ENCODE measurements around the gene HMGCS1.
"Not testable (repeated sequence)": the region's sequence is repeated elsewhere in the genome, so short reads cannot be mapped to it uniquely, and the experiment has no call there.

HMGCS1 gene

GRCh38 chr5:43313035-43313853 is at the start of gene HMGCS1:
Gene HMGCS1, minus strand, starts transcription at chr5:43313412. Its CDS starts 14,447 bp downstream, at chr5:43298965.
- peak; percentile 100 for DNase-seq (ENCODE audit: low read depth, low spot score)

GRCh38 chr5:43358726-43359125 is 45.5 kb upstream of the HMGCS1 start:
- DNase-seq (ENCODE audit: low read depth, low spot score), result no peak

- no peak for DNase-seq (ENCODE audit: low read depth, low spot score)
Observed at GRCh38 chr5:43358301-43358700, 45.1 kb upstream of the HMGCS1 start.

GRCh38 chr5:43357878-43358281 is 44.7 kb upstream of the HMGCS1 start:
- DNase-seq (ENCODE audit: low read depth, low spot score), result no peak

GRCh38 chr5:43357067-43357466 is 43.9 kb upstream of the HMGCS1 start:
- no peak for DNase-seq (ENCODE audit: low read depth, low spot score)

GRCh38 chr5:43354774-43355173 is 41.6 kb upstream of the HMGCS1 start:
- no peak for DNase-seq (ENCODE audit: low read depth, low spot score)

GRCh38 chr5:43353668-43354067 is 40.5 kb upstream of the HMGCS1 start:
- DNase-seq (ENCODE audit: low read depth, low spot score), result no peak

- DNase-seq (ENCODE audit: low read depth, low spot score), result no peak
Observed at GRCh38 chr5:43352915-43353314, 39.7 kb upstream of the HMGCS1 start.

- no peak for DNase-seq (ENCODE audit: low read depth, low spot score)
Observed at GRCh38 chr5:43352131-43352530, 38.9 kb upstream of the HMGCS1 start.

GRCh38 chr5:43348861-43349363 is 35.7 kb upstream of the HMGCS1 start:
- no peak for DNase-seq (ENCODE audit: low read depth, low spot score)

GRCh38 chr5:43348207-43348606 is 35.0 kb upstream of the HMGCS1 start:
- no peak for DNase-seq (ENCODE audit: low read depth, low spot score)

GRCh38 chr5:43338862-43339261 is 25.6 kb upstream of the HMGCS1 start:
- DNase-seq (ENCODE audit: low read depth, low spot score), result no peak

- no peak for DNase-seq (ENCODE audit: low read depth, low spot score)
Observed at GRCh38 chr5:43336159-43336558, 22.9 kb upstream of the HMGCS1 start.

- no peak for DNase-seq (ENCODE audit: low read depth, low spot score)
Observed at GRCh38 chr5:43335681-43336080, 22.5 kb upstream of the HMGCS1 start.

GRCh38 chr5:43332401-43332800 is 19.2 kb upstream of the HMGCS1 start:
- DNase-seq (ENCODE audit: low read depth, low spot score), result no peak

GRCh38 chr5:43325624-43326023 is 12.4 kb upstream of the HMGCS1 start:
- not testable (repeated sequence) for DNase-seq (ENCODE audit: low read depth, low spot score)

- not testable (repeated sequence) for DNase-seq (ENCODE audit: low read depth, low spot score)
Observed at GRCh38 chr5:43323488-43323887, 10.3 kb upstream of the HMGCS1 start.

- DNase-seq (ENCODE audit: low read depth, low spot score), result no peak
Observed at GRCh38 chr5:43320846-43321245, 7.6 kb upstream of the HMGCS1 start.

GRCh38 chr5:43316421-43316820 is 3.2 kb upstream of the HMGCS1 start:
- DNase-seq (ENCODE audit: low read depth, low spot score), result no peak

- no peak for DNase-seq (ENCODE audit: low read depth, low spot score)
Observed at GRCh38 chr5:43315682-43316081, 2.5 kb upstream of the HMGCS1 start.

GRCh38 chr5:43315263-43315662 is 2.1 kb upstream of the HMGCS1 start:
- no peak for DNase-seq (ENCODE audit: low read depth, low spot score)

GRCh38 chr5:43314724-43315123 is 1.5 kb upstream of the HMGCS1 start:
- DNase-seq (ENCODE audit: low read depth, low spot score), result no peak

- DNase-seq (ENCODE audit: low read depth, low spot score), result no peak
Observed at GRCh38 chr5:43313854-43314457, 744 bp upstream of the HMGCS1 start.
